Measurements from ENCODE around the gene TUT7.
"Not testable (repeated sequence)": the region's sequence is repeated elsewhere in the genome, so short reads cannot be mapped to it uniquely, and the experiment has no call there.

Gene TUT7, protein sequence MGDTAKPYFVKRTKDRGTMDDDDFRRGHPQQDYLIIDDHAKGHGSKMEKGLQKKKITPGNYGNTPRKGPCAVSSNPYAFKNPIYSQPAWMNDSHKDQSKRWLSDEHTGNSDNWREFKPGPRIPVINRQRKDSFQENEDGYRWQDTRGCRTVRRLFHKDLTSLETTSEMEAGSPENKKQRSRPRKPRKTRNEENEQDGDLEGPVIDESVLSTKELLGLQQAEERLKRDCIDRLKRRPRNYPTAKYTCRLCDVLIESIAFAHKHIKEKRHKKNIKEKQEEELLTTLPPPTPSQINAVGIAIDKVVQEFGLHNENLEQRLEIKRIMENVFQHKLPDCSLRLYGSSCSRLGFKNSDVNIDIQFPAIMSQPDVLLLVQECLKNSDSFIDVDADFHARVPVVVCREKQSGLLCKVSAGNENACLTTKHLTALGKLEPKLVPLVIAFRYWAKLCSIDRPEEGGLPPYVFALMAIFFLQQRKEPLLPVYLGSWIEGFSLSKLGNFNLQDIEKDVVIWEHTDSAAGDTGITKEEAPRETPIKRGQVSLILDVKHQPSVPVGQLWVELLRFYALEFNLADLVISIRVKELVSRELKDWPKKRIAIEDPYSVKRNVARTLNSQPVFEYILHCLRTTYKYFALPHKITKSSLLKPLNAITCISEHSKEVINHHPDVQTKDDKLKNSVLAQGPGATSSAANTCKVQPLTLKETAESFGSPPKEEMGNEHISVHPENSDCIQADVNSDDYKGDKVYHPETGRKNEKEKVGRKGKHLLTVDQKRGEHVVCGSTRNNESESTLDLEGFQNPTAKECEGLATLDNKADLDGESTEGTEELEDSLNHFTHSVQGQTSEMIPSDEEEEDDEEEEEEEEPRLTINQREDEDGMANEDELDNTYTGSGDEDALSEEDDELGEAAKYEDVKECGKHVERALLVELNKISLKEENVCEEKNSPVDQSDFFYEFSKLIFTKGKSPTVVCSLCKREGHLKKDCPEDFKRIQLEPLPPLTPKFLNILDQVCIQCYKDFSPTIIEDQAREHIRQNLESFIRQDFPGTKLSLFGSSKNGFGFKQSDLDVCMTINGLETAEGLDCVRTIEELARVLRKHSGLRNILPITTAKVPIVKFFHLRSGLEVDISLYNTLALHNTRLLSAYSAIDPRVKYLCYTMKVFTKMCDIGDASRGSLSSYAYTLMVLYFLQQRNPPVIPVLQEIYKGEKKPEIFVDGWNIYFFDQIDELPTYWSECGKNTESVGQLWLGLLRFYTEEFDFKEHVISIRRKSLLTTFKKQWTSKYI (N-terminal part only)

DNA sequence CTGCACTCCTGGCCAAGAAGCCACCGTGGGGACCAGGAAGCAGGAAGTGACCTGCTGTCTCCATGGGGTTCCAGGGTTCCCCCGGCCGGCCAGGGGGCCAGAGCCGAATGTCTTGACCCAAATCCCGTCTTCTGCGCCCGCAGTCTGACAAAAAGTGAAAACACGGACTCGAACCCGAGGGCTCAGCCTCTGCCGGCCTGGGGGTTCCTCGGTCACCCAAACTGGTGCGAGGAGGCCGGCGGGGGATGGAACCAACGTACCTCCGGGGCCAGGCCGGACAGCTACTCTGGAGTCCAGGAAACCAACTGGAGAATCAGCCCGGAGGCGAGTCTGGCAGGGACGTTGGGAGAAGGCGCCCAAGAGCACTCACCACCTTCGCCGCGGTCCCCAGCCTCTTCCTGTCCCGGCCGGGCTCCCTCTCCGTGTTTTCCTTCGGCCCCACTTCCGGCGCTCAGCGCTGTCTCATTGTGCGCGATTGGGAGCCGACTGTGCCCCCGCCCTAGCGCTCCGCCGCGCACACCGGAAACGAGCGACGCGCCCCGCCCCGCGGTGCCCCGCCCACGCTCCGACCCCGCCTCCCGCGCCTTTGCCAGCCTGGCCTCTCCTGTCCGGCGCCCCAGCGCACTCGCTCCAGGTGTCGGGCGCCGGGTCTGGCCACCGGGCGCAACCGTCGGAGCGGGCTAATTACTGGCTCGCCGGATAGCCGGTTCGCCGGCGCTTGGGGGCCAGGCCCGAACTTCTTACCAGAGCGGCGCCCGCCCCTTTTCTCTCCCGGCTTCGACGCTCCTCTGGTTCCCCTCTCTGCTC lies at the start of gene TUT7:
TSS of gene TUT7 (minus strand) at position 400 of the 807 bp plus-strand sequence. CDS start 1,211 bp downstream, outside the sequence.
- no peak for FAIRE-seq

DNA sequence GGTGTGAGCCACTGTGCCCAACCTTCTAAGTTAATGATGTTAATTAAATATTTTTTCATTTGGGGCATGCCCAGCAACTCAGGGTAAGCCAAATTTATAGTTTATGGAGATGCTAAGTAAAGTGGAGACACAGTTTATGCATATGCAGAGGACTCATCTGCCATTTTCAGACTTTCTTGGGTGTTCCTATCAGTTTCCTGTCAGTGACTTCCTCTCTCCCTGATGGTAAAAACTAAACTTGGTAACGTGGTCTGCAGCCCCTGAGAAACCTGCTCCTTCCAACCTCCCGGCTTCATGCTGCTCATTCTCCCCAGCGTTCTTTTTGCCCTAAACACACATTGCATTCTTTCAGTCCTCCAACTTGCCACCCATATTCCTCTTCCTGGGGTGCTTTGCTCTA lies 48.4 kb upstream of the TUT7 start:
- no peak for FAIRE-seq

DNA sequence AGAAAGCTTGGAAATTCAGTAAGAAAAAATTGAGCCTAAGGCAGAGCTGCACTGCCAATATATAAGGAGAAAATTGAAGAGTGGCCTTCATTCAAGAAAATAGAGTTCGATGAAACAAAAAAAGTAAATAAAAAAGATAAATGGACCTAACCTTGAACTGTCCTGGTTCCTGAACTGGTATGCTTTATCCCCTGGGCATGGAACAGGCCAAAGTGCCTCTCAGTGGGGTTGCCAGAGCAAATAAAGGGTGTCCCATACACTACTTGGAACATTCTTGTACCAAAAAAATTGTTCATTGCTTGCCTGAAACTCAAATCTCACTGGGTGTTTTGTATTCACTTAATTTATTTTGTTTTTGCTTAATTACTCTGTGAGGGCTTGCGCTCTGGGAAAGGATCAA lies 42.2 kb upstream of the TUT7 start:
- no peak for FAIRE-seq

DNA sequence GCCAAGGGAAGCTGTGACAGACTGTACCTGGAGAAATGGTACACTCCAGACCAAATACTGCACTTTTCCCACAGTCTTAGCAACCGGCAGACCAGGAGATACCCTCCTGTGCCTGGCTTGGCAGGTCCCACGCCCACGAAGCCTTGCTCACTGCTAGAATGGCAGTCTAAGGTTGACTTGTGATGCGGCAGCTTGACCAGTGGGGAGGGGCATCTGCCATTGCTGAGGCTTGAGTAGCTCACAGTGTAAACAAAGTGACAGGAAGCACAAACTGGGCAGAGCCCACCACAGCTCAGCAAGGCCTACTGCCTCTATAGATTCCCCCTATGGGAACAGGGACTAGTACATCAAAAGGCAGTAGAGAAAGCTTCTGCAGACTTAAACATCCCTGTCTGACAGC lies 36.0 kb upstream of the TUT7 start:
- not testable (repeated sequence) for FAIRE-seq

GRCh38 chr9:86389628-86390027 lies 35.4 kb upstream of the TUT7 start:
- no peak for FAIRE-seq

DNA sequence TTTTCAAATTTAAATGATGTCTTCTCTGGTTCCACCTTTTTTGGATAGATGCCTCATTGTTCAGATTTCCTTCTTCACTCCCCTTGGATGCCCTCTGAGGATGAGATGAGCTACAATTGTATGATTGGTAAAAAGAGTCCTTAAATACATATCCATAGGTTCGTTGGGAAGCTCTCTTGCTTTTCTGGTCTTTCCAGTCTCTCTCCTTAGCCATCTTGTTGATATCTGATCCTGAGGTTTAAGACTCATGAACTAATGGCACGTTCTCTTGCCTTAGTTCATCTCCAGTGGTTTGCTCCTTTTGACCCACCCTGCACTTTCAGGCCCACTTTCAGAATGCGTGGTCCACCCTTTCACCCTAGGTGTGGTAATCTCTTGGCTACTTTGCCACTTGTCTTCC lies 33.2 kb upstream of the TUT7 start:
- no peak for FAIRE-seq

GRCh38 chr9:86383000-86383399 lies 28.8 kb upstream of the TUT7 start:
- not testable (repeated sequence) for FAIRE-seq

DNA sequence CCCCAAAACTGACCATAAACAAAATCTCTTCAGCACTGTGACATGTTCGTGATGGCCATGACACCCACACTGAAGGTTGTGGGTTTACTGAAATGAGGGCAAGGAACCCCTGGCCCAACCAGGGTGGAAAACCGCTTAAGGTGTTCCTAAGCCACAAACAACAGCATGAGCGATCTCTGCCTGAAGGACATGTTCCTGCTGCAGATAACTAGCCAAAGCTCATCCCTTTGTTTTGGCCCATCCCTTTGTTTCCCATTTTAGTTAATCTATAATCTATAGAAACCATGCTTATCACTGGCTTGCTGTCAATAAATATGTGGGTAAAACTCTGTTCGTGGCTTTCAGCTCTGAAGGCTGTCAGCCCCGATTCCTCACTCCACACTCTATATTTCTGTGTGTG lies 21.8 kb upstream of the TUT7 start:
- FAIRE-seq = no peak

GRCh38 chr9:86369810-86370209 lies 15.6 kb upstream of the TUT7 start:
- FAIRE-seq = no peak

DNA sequence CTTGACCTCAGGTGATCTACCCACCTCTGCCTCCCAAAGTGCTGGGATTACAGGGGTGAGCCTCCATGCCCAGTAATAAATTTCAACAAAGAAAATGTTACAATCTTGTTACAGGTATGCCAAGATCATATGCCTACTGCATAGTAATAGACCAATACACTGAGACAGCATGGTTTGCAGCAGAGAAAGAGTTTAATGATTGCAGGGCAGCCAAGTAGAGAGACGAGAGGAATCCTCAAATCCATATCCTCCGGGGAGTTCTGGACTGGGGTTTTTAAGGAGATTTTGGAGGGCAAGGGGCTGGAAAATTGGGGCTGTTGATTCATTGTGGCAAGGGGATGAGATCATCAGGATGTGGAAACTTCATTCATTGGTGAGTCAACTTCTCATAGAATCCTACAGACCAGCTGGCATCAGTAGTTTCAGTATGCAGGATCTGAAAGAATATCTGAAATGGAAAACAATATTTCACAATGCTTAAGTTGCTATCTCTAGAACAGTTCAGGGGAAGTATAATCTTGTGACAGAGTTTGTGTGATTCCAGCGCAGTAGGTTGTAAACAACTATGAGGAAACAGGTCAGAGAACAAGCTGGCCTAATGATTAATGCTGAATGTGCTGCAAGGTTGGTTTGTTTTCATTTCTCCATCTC lies 14.8 kb upstream of the TUT7 start:
- no peak for FAIRE-seq

- FAIRE-seq = no peak
These were observed 7.0 kb upstream of the TUT7 start for GRCh38 chr9:86361176-86361575.

- no peak for FAIRE-seq
These were observed 5.1 kb upstream of the TUT7 start for GRCh38 chr9:86359151-86359879.

GRCh38 chr9:86356871-86357866 lies 3.0 kb upstream of the TUT7 start:
- FAIRE-seq = no peak

DNA sequence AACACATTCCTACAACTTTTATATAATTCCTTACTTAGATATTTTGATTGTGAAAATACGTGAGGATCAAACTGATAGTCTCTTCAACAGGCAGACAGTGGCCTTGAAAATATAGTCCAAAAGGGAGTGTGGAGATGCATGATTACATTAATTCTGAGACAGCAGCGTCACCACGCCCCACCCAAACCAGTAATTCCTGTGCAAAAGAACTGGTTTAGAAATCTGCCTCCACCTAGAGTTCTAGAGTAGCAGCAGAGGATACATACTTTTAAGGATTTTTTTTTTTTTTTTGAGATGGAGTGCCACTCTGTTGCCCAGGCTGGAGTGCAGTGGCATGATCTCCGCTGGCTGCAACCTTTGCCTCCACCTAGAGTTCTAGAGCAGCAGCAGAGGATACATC lies 1.6 kb upstream of the TUT7 start:
- no peak for FAIRE-seq

DNA sequence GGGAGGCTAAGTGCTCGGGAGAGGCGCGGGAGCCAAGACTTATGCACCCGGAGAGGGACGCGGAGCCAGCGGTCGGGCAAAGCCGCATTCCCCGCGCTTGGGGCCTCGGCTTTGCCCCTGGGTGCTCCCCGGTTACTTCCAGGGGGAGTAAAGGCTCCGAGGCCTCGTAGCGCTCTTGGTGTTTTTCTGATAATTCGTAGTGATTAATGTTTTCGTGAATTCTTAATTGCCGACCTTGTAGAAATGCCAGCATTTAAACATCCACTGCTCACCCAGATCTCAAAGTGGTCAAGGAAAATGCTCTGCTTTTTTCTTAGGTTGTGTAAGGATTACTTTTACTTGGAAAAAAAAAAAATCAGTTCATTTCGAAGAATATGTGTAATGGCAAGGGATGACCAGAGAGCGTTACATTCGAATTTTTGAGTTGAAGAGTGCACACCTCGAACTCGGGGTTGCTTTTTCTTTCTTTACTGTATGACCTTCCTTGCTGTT lies 654 bp upstream of the TUT7 start:
- FAIRE-seq = no peak

DNA sequence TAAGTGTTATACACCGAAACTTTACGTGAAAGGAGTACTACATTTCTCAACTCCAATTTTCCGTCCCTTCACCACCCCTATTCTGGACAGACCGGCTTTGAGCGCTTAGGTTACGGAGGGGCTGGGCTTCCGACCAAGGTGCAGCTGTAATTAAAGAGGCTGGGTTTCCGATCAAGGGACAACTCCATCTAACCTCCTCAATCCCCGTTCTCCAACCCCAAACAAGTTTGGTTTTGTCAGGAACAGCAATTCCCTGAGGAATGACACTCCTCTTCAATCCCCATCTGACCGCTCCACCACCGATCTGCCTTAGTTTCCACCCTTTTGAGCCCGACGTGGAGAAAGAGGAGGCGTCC lies 577 bp downstream of the TUT7 start:
- no peak for FAIRE-seq

DNA sequence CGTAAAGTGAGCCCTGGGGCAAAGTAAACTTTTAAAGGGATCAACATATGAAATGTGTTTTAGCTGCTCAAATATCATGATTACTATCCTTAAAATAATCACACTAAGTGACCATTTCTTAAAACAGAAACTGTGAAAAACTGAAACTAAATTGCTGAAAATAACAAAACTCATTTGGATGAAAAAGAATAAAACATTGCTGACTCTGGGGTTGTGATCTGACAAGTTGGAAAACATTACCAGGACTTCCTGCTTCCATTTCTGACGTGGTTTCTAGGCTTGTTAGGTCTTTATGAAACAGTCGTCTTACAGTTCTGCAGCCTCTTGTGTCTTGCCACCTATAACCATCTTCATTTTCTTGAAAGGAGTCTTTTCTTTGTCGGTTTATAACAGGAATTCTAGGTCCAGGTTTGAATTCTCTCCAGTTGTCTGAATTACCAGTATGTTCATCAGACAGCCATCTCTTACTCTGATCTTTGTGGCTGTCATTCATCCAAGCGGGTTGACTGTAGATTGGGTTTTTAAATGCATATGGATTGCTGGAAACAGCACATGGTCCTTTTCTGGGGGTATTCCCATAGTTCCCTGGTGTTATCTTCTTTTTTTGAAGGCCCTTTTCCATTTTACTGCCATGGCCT lies 1.7 kb downstream of the TUT7 start:
- no peak for FAIRE-seq

DNA sequence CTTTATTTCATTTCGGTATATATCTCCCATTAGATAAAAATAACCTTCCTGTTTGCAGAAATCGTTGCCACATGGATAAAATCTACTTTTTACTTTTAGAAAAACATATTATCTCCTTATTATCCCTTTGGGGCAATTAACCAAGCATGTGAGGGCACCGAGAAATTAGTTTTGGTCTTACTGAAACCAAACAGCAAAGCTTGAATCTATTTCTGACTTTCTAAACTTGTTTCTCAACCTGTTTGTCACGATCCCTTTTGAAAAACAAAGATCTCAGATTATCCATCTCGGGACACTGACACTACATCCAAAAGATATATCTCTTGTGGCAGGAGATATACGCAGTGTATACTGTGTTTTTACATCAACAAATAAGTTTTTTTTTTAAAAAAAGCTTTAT lies 2.3 kb downstream of the TUT7 start:
- no peak for FAIRE-seq

Data from colon (tissue), 2 donors.